Stimulated activated CD8-positive, alpha-beta memory T cell treated with anti-CD3 and anti-CD28 coated beads, Interleukin-4, amount 100 ng/mL, for 48 hours (primary cell): ENCODE results near the gene PCK1.

Experiments used
- DNase-seq: peaks from one replicate; pipeline ENCODE4 v3.0.0-alpha.2; 2020

The PCK1 gene

DNA sequence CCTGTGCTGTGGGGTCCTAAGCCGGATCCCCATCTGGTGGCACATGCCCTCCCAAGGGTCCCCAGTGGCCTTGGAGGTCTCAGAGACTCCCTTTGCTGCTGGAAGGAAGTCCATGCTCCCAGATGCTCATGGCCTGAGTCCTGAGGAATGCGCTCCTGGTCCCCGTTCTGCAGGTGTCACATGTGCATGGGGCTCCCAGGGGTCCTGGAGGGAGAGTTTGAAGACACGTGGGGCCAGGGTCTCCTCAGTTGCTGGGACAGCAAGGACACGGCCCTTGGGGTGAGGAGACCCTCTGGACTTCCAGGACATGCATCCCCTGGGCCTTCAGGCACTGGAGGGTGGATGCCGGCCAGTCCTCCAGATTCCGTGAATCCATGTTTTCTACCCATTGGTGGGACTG, 47.6 kb downstream of the PCK1 start:
- DNase-seq: no peak

DNA sequence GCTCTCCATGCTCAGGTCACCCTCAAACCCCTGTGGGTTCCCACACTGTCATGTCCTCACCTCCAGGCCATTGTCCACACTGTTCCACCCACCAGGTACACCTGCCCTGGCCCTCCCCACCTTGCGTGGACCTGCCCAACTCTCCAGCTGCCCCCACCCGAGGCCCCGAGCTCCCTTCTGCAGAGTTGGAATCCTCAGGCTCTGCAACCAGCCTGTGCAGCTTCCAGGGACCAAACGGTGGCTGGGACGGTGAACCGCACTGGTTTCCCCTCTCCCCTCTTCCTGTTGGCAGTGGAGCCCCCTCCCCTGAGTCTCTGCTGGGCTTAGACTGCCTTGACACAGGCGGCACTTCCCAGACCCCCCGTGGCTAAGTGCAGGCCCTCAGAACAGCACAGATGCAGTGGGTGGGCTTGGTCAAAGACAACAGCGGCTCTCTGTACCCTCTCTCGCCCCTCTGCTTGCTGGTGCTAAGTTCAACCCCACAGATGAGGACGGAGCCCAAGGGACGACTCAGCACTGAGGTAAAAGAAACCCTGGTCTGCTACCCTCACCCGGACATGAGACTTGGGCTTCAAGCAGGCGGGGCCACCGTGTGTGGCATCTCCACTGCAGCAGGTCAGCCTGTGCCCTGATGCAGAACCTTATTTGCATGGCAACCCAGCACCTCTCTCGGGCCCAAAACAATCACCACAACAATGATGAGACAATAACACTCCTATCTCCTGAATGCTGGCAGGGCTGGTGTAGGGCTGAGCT, 48.4 kb downstream of the PCK1 start:
- no peak for DNase-seq

DNA sequence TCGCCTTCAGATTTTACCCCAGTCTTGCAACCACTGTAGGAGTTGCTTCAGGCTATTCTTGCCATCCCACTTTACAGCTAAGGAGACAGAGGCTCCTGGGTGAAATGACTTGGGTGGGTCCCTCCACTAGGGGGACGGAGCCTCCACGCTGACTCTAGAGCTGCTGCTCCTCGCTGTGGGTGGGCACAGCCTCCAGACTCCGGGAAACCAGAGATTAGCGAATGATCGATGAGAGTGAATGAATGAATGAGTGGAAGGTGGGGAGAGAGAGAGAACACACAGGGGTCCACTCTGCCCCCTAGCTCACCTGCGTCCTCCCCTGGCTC, 48.9 kb downstream of the PCK1 start:
- no peak for DNase-seq

GRCh38 chr20:57610261-57610952, 49.5 kb downstream of the PCK1 start:
- no peak for DNase-seq

- DNase-seq: no peak
These were observed 50.8 kb downstream of the PCK1 start for GRCh38 chr20:57611586-57612311.

- DNase-seq: peak; percentile 18
These were observed 51.5 kb downstream of the PCK1 start for GRCh38 chr20:57612436-57612835.

DNA sequence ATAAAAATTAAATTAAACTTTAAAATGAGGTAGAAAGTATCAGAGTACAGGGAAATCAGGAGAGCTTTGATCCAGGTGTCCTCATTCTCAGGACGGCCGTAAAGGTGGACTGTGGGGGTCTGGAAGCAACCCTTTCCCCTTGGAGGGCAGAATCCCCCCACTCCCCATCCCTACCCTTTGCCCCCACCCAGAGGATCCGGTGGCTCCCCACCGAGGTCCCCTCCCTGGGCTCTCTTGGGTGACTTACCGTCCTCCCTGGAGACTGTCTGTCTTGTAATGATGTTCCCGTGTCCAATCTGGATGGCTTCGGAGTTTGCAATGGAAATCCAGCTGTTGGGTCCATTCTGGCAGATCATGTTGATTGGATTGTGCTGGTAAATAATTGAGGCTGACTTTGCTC, 52.0 kb downstream of the PCK1 start:
- peak; percentile 13 for DNase-seq

DNA sequence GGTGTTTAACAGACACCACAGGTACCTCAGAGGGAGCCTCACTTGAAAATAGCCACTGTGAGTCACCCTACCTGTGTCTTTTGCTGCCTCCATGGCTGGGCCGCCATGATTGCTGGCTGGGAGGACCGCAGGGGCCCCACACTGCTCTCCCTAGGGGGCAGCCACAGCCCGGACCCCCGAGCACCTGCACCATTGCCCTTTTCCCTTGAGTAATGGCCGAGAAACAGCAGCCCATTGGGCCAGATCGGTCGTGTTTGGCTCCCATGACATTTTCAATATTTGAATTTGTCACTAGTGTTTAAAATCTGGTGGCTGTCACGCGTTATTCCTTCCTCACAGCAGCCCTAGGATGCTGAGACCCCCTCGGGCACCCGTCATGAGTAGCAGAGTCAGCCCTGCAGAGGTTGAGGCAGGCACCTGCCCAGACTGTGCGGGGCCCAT, 52.6 kb downstream of the PCK1 start:
- DNase-seq: no peak

DNA sequence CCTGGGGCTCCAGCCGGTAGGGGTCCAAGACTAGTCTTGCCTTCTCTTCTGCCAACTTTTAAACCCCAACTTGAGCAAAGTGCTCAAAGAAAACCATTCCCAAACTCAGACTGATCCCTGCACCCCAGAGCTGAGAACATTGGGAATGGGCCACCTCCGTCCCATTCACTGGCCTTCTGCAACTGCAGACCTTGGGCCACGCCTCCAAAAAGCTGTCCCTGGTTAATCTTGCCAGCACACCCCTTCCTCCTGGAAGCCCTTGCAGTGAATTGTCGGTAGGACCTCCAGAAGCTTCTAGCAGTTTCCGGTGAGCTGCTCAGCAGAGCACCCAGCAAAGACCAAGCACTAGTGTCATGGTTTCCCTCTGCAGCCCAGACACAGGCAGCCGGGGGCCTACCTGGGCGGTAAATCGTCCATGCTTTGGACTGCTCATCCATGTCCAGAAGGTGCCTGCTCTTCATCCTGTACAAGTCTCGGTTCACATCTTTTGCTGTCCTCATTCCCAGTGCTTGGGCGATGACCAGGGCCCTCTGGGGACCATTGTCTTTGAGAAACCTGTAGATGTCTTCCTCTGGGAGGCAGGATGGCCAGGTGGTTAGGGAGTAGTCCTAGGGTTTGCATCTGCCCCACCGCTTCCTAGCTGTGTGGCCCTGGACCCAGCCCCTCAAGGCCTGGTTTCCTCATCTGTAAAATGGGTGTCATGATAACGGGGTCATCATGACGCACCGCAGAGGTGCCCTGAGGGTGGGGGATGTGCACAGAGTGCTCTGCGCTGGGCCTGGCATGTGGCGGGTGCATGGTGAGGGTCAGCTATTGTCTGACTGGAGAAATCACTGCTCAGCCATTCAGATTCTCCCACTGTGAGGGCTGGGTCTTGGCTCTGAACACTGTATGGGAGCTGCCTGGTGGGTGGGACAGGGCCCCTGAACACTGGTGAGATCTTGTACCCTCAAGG, 53.9 kb downstream of the PCK1 start:
- DNase-seq: no peak

DNA sequence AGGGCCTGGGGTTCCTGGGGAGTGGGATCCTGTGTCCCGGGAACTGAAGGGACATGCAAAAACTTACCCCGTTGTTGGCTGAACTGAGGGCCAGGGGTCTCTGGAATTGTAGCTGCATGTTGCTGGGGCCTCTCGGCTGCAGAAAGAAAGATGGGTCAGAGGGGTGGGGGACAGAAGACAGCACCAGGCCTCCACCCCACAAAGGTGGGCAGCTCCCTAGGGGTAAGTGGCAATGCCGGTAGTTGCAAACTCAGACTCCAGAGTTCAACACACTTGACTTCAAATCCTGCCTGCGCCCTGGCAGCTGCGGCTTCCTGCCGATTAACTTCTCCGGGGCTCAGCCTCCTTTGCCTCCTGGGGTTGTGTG, 54.5 kb downstream of the PCK1 start:
- no peak for DNase-seq

- DNase-seq: no peak
These were observed 55.4 kb downstream of the PCK1 start for GRCh38 chr20:57616143-57616951.

- no peak for DNase-seq
These were observed 56.3 kb downstream of the PCK1 start for GRCh38 chr20:57617079-57617795.
